GM19372 (cell line): ENCODE measurements around the gene INS.

ENCODE experiments used
- ATAC-seq: cut with Tn5 transposase; IDR thresholded peaks from one replicate; pipeline ENCODE4 v1.9.1; 2021; ENCODE audit warnings: mild to moderate bottlenecking, low read depth, moderate library complexity; ENCODE audit not compliant: unreplicated experiment

The INS gene

GRCh38 chr11:2122907-2123627 is 37.9 kb downstream of the INS start:
- ATAC-seq, result no peak

- ATAC-seq, result no peak
Measured at GRCh38 chr11:2122222-2122906, 38.6 kb downstream of the INS start.

GRCh38 chr11:2121227-2122130 is 39.5 kb downstream of the INS start:
- ATAC-seq, result no peak

GRCh38 chr11:2120359-2121100 is 40.5 kb downstream of the INS start:
- ATAC-seq, result no peak

GRCh38 chr11:2118677-2119076 is 42.3 kb downstream of the INS start:
- no peak for ATAC-seq

- no peak for ATAC-seq
Measured at GRCh38 chr11:2116680-2117079, 44.3 kb downstream of the INS start.

GRCh38 chr11:2115308-2115707 is 45.7 kb downstream of the INS start:
- no peak for ATAC-seq

DNA sequence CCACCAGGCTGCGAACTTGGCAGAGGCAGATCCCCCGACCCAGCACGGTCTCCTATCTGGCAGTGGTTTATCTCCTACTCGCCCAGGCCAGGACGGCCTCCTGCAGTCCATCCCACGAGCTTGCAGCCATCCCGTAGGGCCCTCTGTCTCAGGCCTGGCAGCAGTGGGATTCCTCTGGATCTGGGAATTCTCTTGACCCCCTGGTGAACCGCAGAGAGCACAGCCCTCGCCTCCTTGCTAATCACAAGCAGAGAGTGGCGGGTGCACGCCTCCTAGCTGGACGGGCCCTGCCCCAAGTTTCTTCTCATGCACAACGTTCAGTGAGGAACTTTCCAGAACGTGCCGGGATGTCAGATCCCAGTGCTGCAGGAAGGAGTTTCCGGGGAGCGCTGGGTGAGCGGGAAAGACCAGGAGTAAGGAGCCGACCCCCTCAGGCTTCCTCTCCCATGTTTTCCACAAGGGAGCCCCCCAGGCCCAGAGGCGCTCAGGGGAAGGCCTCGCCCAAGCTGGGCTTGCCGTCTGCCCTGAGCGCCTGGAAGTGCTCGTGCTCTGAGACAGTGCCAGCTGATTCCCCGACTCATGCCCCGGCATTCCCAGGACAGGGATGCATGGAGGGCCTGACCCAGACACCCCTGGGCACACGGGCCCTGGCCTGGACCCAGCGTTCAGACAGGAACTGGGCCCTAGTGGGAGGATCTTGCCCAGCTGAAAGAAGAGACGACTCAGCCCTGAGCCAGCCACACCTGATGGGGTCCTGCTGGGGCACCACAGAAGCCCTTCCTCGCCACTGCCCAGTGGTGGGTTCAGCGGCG is 46.4 kb downstream of the INS start:
- no peak for ATAC-seq

DNA sequence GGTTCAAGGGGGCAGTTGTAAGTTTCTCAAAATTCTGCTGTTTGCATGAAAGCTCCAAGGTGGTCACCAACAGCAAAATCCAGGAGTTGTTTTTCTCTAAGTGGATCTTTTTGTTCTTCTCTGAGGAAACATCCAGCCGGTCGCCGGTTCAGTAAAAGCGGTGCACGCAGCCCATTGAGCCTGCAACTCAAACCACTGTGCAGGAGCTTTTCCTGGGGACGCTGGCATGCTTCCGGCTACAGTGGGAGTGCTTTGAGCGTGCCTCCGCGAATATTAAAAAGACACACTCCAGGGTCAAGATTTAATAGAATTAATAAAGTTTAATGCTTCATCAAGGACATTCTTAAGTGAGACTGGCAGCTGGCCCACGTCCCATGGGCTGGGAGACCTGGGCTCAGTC is 47.2 kb downstream of the INS start:
- no peak for ATAC-seq

GRCh38 chr11:2110521-2110920 is 50.5 kb downstream of the INS start:
- no peak for ATAC-seq
